Kidney epithelial cell (primary cell): ENCODE measurements around the gene LIMK1. TPM values are rescaled to one million over a fixed set of nuclear protein-coding genes. Genes with fewer than 3 reads are reported as not detected.
"Not testable (repeated sequence)": the region's sequence is repeated elsewhere in the genome, so short reads cannot be mapped to it uniquely, and the experiment has no call there.

Experiments
- DNase-seq: peaks from one replicate; pipeline ENCODE4 v3.0.0-alpha.2; 2010; ENCODE audit warnings: low read depth
- H3K27me3 ChIP-seq: 2 replicates; pipeline ENCODE4 v1.6.0; 2011; ENCODE audit warnings: low read length; ENCODE audit not compliant: control insufficient read depth, insufficient read depth
- H3K36me3 ChIP-seq: 2 replicates; pipeline ENCODE4 v1.5.1; 2011; ENCODE audit warnings: low read length; ENCODE audit not compliant: control insufficient read depth, insufficient read depth
- H3K4me3 ChIP-seq: 2 replicates; pipeline ENCODE4 v1.5.1; 2011; ENCODE audit warnings: low read depth, mild to moderate bottlenecking, control low read depth, low read length
- CTCF ChIP-seq: IDR thresholded peaks from 2 replicates; pipeline ENCODE4 v1.5.1; 2011; ENCODE audit warnings: mild to moderate bottlenecking, moderate library complexity, low read length, control low read depth, inconsistent platforms; ENCODE audit not compliant: insufficient read depth, poor library complexity, severe bottlenecking
- total RNA-seq: library from RNA; depleted of rRNA; stranded (reverse); fragments of >200 nt; gene quantifications from 2 replicates; pipeline ENCODE4 v1.2.3, GENCODE V29; 2015

LIMK1 gene
- total RNA-seq, 1 donor from 2014 or later: 61.1 TPM

- no peak for TF ChIP-seq CTCF
- Histone ChIP-seq H3K4me3 (no peak overlapping the region), H3K36me3 (no peaks in the 10 kb centered on the region), H3K27me3 (peaks cover 23% of the 10 kb centered on the region)
- no peak for DNase-seq
These were observed 42.6 kb upstream of the LIMK1 start for GRCh38 chr7:74040791-74041520.

GRCh38 chr7:74042746-74043522, 40.7 kb upstream of the LIMK1 start:
- TF ChIP-seq CTCF: no peak
- Histone ChIP-seq H3K27me3 (peaks cover 24% of the 10 kb centered on the region), H3K4me3 (no peak overlapping the region), H3K36me3 (no peaks in the 10 kb centered on the region)
- DNase-seq: no peak

GRCh38 chr7:74043523-74043951, 40.1 kb upstream of the LIMK1 start:
- no peak for TF ChIP-seq CTCF
- Histone ChIP-seq H3K4me3 (no peak overlapping the region), H3K27me3 (peaks cover 28% of the 10 kb centered on the region), H3K36me3 (no peaks in the 10 kb centered on the region)
- no peak for DNase-seq

- H3K36me3 ChIP-seq: no peaks in the 10 kb centered on the region
- H3K27me3 ChIP-seq: peaks cover 28% of the 10 kb centered on the region
- no peak for DNase-seq
- no peak for TF ChIP-seq CTCF
- no peak overlapping the region for H3K4me3 ChIP-seq
These were observed 38.9 kb upstream of the LIMK1 start for GRCh38 chr7:74044366-74045350.

GRCh38 chr7:74046581-74046980, 37.0 kb upstream of the LIMK1 start:
- peaks cover 27% of the 10 kb centered on the region for H3K27me3 ChIP-seq
- not testable (repeated sequence) for H3K4me3 ChIP-seq, DNase-seq, H3K36me3 ChIP-seq

- H3K36me3 ChIP-seq: no peaks in the 10 kb centered on the region
- peaks cover 25% of the 10 kb centered on the region for H3K27me3 ChIP-seq
- TF ChIP-seq CTCF: no peak
- no peak for DNase-seq
- no peak overlapping the region for H3K4me3 ChIP-seq
These were observed 35.7 kb upstream of the LIMK1 start for GRCh38 chr7:74047804-74048380.
